ENCODE results near the gene GAPDH.

GRCh38 chr12:6539314-6539682 is 5.0 kb downstream of the GAPDH start:
- TF ChIP-seq CTCF (IDR thresholded peaks at IDR 0.05; ENCODE audit: low read depth, low read length, poor library complexity, severe bottlenecking) (no peak), EZH2phosphoT487 (IDR thresholded peaks at IDR 0.05; ENCODE audit: borderline replicate concordance, low read length) (no peak)

Measured in DOHH2 (cell line).